ENCODE data around the gene BHLHE23.

BHLHE23 gene

GRCh38 chr20:62980380-62980960 lies 26.3 kb downstream of the BHLHE23 start:
- H3K4me3 ChIP-seq (ENCODE audit: low read depth, low read length) = no peak overlapping the region
- no peak for DNase-seq (ENCODE audit: low read depth, low spot score)
- in situ Hi-C loops (cut with HindIII; ENCODE audit: low sequenced_read_pairs) = no loop called here
- no peak for TF ChIP-seq CTCF (IDR thresholded peaks at IDR 0.05; ENCODE audit: low read depth, low read length)

- DNase-seq (ENCODE audit: low read depth, low spot score) = no peak
- TF ChIP-seq CTCF (IDR thresholded peaks at IDR 0.05; ENCODE audit: low read depth, low read length) = no peak
- no peak overlapping the region for H3K4me3 ChIP-seq (ENCODE audit: low read depth, low read length)
- in situ Hi-C loops (cut with HindIII; ENCODE audit: low sequenced_read_pairs) = no loop called here
Measured at GRCh38 chr20:62979876-62980373, 26.8 kb downstream of the BHLHE23 start.

GRCh38 chr20:62979310-62979709 lies 27.5 kb downstream of the BHLHE23 start:
- no peak for DNase-seq (ENCODE audit: low read depth, low spot score)
- no peak overlapping the region for H3K4me3 ChIP-seq (ENCODE audit: low read depth, low read length)
- in situ Hi-C loops (cut with HindIII; ENCODE audit: low sequenced_read_pairs) = no loop called here
- TF ChIP-seq CTCF (IDR thresholded peaks at IDR 0.05; ENCODE audit: low read depth, low read length) = no peak

- in situ Hi-C loops (cut with HindIII; ENCODE audit: low sequenced_read_pairs) = no loop called here
- DNase-seq (ENCODE audit: low read depth, low spot score) = no peak
- H3K4me3 ChIP-seq (ENCODE audit: low read depth, low read length) = no peak overlapping the region
- no peak for TF ChIP-seq CTCF (IDR thresholded peaks at IDR 0.05; ENCODE audit: low read depth, low read length)
Measured at GRCh38 chr20:62978561-62978943, 28.2 kb downstream of the BHLHE23 start.

DNA sequence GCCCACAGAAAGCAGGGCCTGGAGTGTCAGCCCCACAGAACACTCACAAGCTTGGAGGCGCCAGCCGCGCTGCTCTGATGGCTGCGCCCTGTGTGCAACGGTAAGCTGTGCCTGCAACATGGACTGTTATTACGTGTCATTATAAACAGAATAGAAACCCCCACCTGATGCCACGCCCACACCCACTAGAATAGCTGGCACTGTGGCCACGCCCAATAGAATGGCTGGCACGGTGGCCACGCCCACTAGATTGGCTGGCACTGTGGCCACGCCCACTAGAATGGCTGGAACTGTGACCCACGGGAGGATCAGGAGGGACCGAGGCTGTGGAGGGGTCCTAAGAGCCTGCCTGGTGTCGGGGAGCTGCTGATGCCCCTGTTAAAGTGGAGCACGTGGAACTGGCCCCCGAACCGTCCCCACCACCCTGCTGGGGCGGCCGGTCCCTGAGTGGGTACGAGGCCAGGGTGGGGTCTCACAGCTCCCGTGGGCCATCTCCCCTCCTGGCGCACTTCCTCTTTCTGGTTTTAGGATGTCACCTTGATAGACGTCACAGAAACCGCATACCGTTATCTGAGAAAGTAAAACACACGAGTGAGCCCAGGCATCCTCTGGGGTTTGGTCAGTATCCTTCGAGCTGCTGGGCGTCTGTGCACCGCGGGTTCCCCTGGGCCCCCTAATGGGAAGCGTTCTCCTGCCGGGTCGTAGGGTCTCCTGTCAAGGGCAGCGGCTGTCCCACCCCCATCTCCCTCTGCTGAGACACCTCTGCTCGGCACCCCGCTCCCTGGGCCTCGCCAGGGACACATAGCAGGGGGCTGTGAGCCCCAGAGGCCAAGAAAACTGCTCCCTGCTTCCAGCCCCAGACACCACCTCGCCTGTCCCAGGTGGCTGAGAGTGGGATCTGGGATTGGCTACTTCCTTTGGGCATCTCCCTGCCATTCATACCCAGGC lies 28.9 kb downstream of the BHLHE23 start:
- TF ChIP-seq CTCF (IDR thresholded peaks at IDR 0.05; ENCODE audit: low read depth, low read length) = no peak
- in situ Hi-C loops (cut with HindIII; ENCODE audit: low sequenced_read_pairs) = no loop called here
- H3K4me3 ChIP-seq (ENCODE audit: low read depth, low read length) = no peak overlapping the region
- no peak for DNase-seq (ENCODE audit: low read depth, low spot score)

DNA sequence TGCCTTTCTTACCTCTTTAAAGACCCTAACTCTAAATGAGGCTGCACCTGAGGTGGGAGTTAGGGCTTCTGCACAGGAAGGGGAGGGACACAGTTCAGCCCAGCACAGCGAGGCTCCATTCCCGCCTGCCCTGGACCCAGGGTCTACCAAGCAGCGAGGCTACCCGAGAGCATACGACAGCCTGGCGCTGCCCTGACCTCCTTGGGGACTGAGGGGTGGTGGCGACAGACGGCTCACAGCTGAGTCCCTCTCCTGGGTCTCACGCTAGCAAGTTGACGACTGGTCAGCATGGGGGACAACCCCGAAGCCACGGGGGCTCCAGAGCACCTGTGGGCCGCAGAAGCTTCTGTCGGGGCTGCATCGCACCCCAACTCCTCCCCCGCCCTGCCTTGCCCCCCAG lies 29.9 kb downstream of the BHLHE23 start:
- no peak for TF ChIP-seq CTCF (IDR thresholded peaks at IDR 0.05; ENCODE audit: low read depth, low read length)
- DNase-seq (ENCODE audit: low read depth, low spot score) = no peak
- no peak overlapping the region for H3K4me3 ChIP-seq (ENCODE audit: low read depth, low read length)
- in situ Hi-C loops (cut with HindIII; ENCODE audit: low sequenced_read_pairs) = no loop called here

Measured in astrocyte of the spinal cord (primary cell).